ENCODE data around the gene FGD6.

DNA sequence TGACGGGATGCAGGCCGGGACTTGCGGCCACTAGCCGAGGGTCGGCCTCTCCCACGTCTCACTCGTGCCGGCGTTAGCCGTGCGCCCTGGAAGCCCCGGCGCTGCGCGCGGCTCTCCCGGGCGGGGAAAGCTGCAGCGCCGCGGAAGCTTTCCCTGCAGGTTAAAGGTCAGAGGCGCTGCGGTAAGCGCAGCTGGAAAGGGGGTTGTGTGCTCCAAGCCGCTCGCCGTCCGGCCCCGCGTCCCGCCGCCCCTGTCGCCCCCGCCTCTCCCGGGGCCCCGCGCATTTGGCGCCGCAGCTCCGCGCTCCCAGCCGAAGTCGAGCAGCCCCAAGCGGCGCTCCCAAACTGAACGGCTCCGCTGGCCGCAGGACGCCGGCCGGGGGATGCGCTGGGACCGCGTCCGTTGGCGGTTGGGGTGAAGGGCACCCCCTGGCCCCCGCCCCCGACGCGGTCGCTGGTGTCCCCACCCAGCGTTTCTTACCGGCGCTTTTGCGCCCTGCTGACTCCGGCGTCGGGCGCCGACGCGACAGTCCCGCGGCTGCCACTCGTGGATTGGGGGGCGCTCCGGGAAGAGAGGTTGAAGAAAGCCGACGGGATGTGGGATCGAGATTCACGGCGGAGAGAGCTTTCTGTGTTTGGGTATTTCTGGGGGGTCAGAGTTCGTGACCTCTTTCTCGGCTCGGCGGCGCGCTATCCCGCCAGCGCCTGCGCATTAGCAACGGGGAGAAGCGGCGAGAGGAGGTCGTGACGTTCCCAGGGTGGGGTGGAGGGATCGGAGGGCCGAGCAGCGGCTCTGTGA, 144.2 kb downstream of the FGD6 start, which contains the start of gene NR2C1:
- peak in 2 of 4 experiments; percentile 33 to 90 for TF ChIP-seq CTCF (IDR thresholded peaks at IDR 0.05)
- peak; percentile 89 for TF ChIP-seq POLR2AphosphoS5 (IDR thresholded peaks at IDR 0.05)
